ENCODE measurements around the gene PTPRZ1.

The PTPRZ1 gene

GRCh38 chr7:121872831-121873288, at the start of gene PTPRZ1:
TSS of gene PTPRZ1 (plus strand) at chr7:121873161. CDS start at chr7:121873500, 339 bp downstream.
- no peak for DNase-seq (ENCODE audit: low read depth)
- H3K4me3 ChIP-seq (ENCODE audit: low read depth, low read length) = peak within 1 kb of the TSS; percentile 54

- H3K4me3 ChIP-seq (ENCODE audit: low read depth, low read length) = no peak overlapping the region
- no peak for DNase-seq (ENCODE audit: low read depth)
These were observed 48.7 kb upstream of the PTPRZ1 start for GRCh38 chr7:121824276-121824675.

- H3K4me3 ChIP-seq (ENCODE audit: low read depth, low read length) = no peak overlapping the region
- no peak for DNase-seq (ENCODE audit: low read depth)
These were observed 41.6 kb upstream of the PTPRZ1 start for GRCh38 chr7:121831351-121831750.

GRCh38 chr7:121831801-121832200, 41.2 kb upstream of the PTPRZ1 start:
- DNase-seq (ENCODE audit: low read depth) = no peak
- H3K4me3 ChIP-seq (ENCODE audit: low read depth, low read length) = no peak overlapping the region

- no peak for DNase-seq (ENCODE audit: low read depth)
- no peak overlapping the region for H3K4me3 ChIP-seq (ENCODE audit: low read depth, low read length)
These were observed 40.6 kb upstream of the PTPRZ1 start for GRCh38 chr7:121832347-121832746.

- no peak for DNase-seq (ENCODE audit: low read depth)
- no peak overlapping the region for H3K4me3 ChIP-seq (ENCODE audit: low read depth, low read length)
These were observed 39.0 kb upstream of the PTPRZ1 start for GRCh38 chr7:121833991-121834390.

GRCh38 chr7:121837462-121837861, 35.5 kb upstream of the PTPRZ1 start:
- no peak overlapping the region for H3K4me3 ChIP-seq (ENCODE audit: low read depth, low read length)
- no peak for DNase-seq (ENCODE audit: low read depth)

- DNase-seq (ENCODE audit: low read depth) = no peak
- no peak overlapping the region for H3K4me3 ChIP-seq (ENCODE audit: low read depth, low read length)
These were observed 25.9 kb upstream of the PTPRZ1 start for GRCh38 chr7:121847041-121847440.

GRCh38 chr7:121853307-121853706, 19.7 kb upstream of the PTPRZ1 start:
- DNase-seq (ENCODE audit: low read depth) = no peak
- H3K4me3 ChIP-seq (ENCODE audit: low read depth, low read length) = no peak overlapping the region

GRCh38 chr7:121860953-121861352, 12.0 kb upstream of the PTPRZ1 start:
- no peak for DNase-seq (ENCODE audit: low read depth)
- no peak overlapping the region for H3K4me3 ChIP-seq (ENCODE audit: low read depth, low read length)

GRCh38 chr7:121862591-121862990, 10.4 kb upstream of the PTPRZ1 start:
- DNase-seq (ENCODE audit: low read depth) = no peak
- H3K4me3 ChIP-seq (ENCODE audit: low read depth, low read length) = no peak overlapping the region

GRCh38 chr7:121871188-121871587, 1.8 kb upstream of the PTPRZ1 start:
- no peak for DNase-seq (ENCODE audit: low read depth)
- no peak overlapping the region for H3K4me3 ChIP-seq (ENCODE audit: low read depth, low read length)

GRCh38 chr7:121873289-121874194, 581 bp downstream of the PTPRZ1 start:
- no peak for DNase-seq (ENCODE audit: low read depth)
- peak overlapping the region; percentile 54 for H3K4me3 ChIP-seq (ENCODE audit: low read depth, low read length)

- H3K4me3 ChIP-seq (ENCODE audit: low read depth, low read length) = peak overlapping the region; percentile 54
- no peak for DNase-seq (ENCODE audit: low read depth)
These were observed 1.3 kb downstream of the PTPRZ1 start for GRCh38 chr7:121874298-121874697.

GRCh38 chr7:121875203-121875602, 2.2 kb downstream of the PTPRZ1 start:
- no peak overlapping the region for H3K4me3 ChIP-seq (ENCODE audit: low read depth, low read length)

GRCh38 chr7:121876656-121877500, 3.9 kb downstream of the PTPRZ1 start:
- DNase-seq (ENCODE audit: low read depth) = no peak
- H3K4me3 ChIP-seq (ENCODE audit: low read depth, low read length) = no peak overlapping the region

More at GRCh38 chr7:121875203-121875602, 2.2 kb downstream of the PTPRZ1 start:
- DNase-seq (ENCODE audit: low read depth) = no peak

GRCh38 chr7:121878918-121879464, 6.0 kb downstream of the PTPRZ1 start:
- DNase-seq (ENCODE audit: low read depth) = no peak
- no peak overlapping the region for H3K4me3 ChIP-seq (ENCODE audit: low read depth, low read length)

- H3K4me3 ChIP-seq (ENCODE audit: low read depth, low read length) = no peak overlapping the region
- no peak for DNase-seq (ENCODE audit: low read depth)
These were observed 6.6 kb downstream of the PTPRZ1 start for GRCh38 chr7:121879544-121879943.

GRCh38 chr7:121882731-121883130, 9.8 kb downstream of the PTPRZ1 start:
- H3K4me3 ChIP-seq (ENCODE audit: low read depth, low read length) = no peak overlapping the region
- DNase-seq (ENCODE audit: low read depth) = no peak

All from skeletal muscle cell (primary cell).